Prostate gland (tissue), 2 donors: ENCODE measurements around the gene GAREM1.

ENCODE experiments used
- CTCF ChIP-seq, 4 experiments: fragments of 200-600 bp in 2 of 4; fragments of 450-650 bp in 2 of 4; sonication (generic) in 2 of 4; IDR thresholded peaks; 1 replicate in 3 of 4; 2 replicates in 1 of 4; pipeline ENCODE4 v1.5.1; 2016 to 2019; ENCODE audit warnings: antibody characterized with exemption in 4 of 4, mild to moderate bottlenecking in 2 of 4, moderate library complexity in 2 of 4
- POLR2A ChIP-seq: fragments of 450-650 bp; IDR thresholded peaks from one replicate; pipeline ENCODE4 v1.6.1; 2016; ENCODE audit warnings: antibody characterized with exemption, mild to moderate bottlenecking

- no peak for TF ChIP-seq CTCF (IDR thresholded peaks at IDR 0.05)
- TF ChIP-seq POLR2A: no peak
These were observed 177.6 kb downstream of the GAREM1 start for GRCh38 chr18:32293107-32293506.
